Tibial nerve (tissue), 4 donors: ENCODE measurements around the gene COL28A1. TPM values are rescaled to one million over a fixed set of nuclear protein-coding genes. Genes with fewer than 3 reads are reported as not detected.

Experiments
- DNase-seq, 2 donors: peaks; one replicate each; pipeline ENCODE4 v3.0.0-alpha.2; 2019; ENCODE audit warnings: low spot score in 2 of 2
- H3K27ac ChIP-seq, 4 donors: fragments of 200-600 bp; sonication (generic) in 3 of 4; one replicate each; pipeline ENCODE4 v1.5.1; 2017 to 2019; ENCODE audit warnings: mild to moderate bottlenecking in 1 of 4
- H3K27me3 ChIP-seq, 2 donors: fragments of 200-600 bp; sonication (generic) in 1 of 2; one replicate each; pipeline versions ENCODE4 v1.5.1 to v1.6.0; 2017 to 2019
- H3K36me3 ChIP-seq, 3 donors: fragments of 200-600 bp; sonication (generic); one replicate each; pipeline ENCODE4 v1.5.1; 2018 to 2019
- H3K4me1 ChIP-seq, 4 donors: fragments of 200-600 bp; sonication (generic) in 3 of 4; one replicate each; pipeline ENCODE4 v1.5.1; 2017 to 2019
- H3K4me3 ChIP-seq, 4 donors: fragments of 200-600 bp; sonication (generic) in 3 of 4; one replicate each; pipeline ENCODE4 v1.5.1; 2017 to 2019; ENCODE audit warnings: mild to moderate bottlenecking in 1 of 4, moderate library complexity in 1 of 4
- H3K9me3 ChIP-seq, 4 donors: fragments of 200-600 bp; sonication (generic) in 3 of 4; one replicate each; pipeline ENCODE4 v1.5.1; 2017 to 2019
- CTCF ChIP-seq, 5 experiments: fragments of 200-600 bp in 3 of 5; fragments of 450-650 bp in 2 of 5; sonication (generic) in 3 of 5; IDR thresholded peaks; one replicate each; pipeline ENCODE4 v1.5.1; 2016 to 2019; ENCODE audit warnings: antibody characterized with exemption in 5 of 5, mild to moderate bottlenecking in 3 of 5, moderate library complexity in 2 of 5
- EP300 ChIP-seq, 2 donors: sonication (generic); formaldehyde crosslinking; IDR thresholded peaks; one replicate each; pipeline ENCODE4 v1.6.1; 2017; ENCODE audit warnings: antibody characterized with exemption in 2 of 2, mild to moderate bottlenecking in 1 of 2
- POLR2A ChIP-seq, 2 donors: fragments of 450-650 bp; IDR thresholded peaks; one replicate each; pipeline ENCODE4 v1.6.1; 2017; ENCODE audit warnings: antibody characterized with exemption in 2 of 2, mild to moderate bottlenecking in 2 of 2, moderate library complexity in 2 of 2
- WGBS, 2 donors: methylation state at CpG; one replicate each; pipeline ENCODE4 v1.1.5; 2018; 5-methylcytosine and 5-hydroxymethylcytosine counted together
- total RNA-seq, 4 donors: library from RNA; depleted of rRNA; stranded (reverse); fragments of >200 nt; gene quantifications; one replicate each; pipeline ENCODE4 v1.1.0, GENCODE V29; 2016

The COL28A1 gene
- total RNA-seq, 4 donors from 2014 or later, result 60.0 to 142 (median 122) TPM

GRCh38 chr7:7385421-7385820 lies 150.3 kb downstream of the COL28A1 start:
- Histone ChIP-seq H3K4me1 (no peaks in the 10 kb centered on the region), H3K36me3 (peaks cover 0 to 15% (median 0%) of the 10 kb centered on the region in 3 donors)
- WGBS, 2 donors, result 71 to 76% methylated on average over 2 of the region's 2 CpGs

GRCh38 chr7:7384228-7384627 lies 151.4 kb downstream of the COL28A1 start:
- peaks cover 0 to 12% (median 0%) of the 10 kb centered on the region in 4 donors for H3K9me3 ChIP-seq
- H3K27ac ChIP-seq, result no peak overlapping the region
- no peak for DNase-seq
- H3K27me3 ChIP-seq, result no peaks in the 10 kb centered on the region
- H3K36me3 ChIP-seq, result peaks cover 0 to 26% (median 0%) of the 10 kb centered on the region in 3 donors
- H3K4me3 ChIP-seq, result no peak overlapping the region
- H3K4me1 ChIP-seq, result no peaks in the 10 kb centered on the region
- TF ChIP-seq EP300 (IDR thresholded peaks at IDR 0.05) (no peak), POLR2A (IDR thresholded peaks at IDR 0.05) (no peak), CTCF (IDR thresholded peaks at IDR 0.05) (no peak)

More at GRCh38 chr7:7385421-7385820, 150.3 kb downstream of the COL28A1 start:
- no peak for DNase-seq
- Histone ChIP-seq H3K27ac (no peak overlapping the region), H3K4me3 (no peak overlapping the region), H3K27me3 (no peaks in the 10 kb centered on the region), H3K9me3 (peaks cover 0 to 19% (median 1%) of the 10 kb centered on the region in 4 donors)
- TF ChIP-seq POLR2A (IDR thresholded peaks at IDR 0.05), result no peak
- TF ChIP-seq CTCF (IDR thresholded peaks at IDR 0.05), result no peak
- TF ChIP-seq EP300 (IDR thresholded peaks at IDR 0.05), result no peak

DNA sequence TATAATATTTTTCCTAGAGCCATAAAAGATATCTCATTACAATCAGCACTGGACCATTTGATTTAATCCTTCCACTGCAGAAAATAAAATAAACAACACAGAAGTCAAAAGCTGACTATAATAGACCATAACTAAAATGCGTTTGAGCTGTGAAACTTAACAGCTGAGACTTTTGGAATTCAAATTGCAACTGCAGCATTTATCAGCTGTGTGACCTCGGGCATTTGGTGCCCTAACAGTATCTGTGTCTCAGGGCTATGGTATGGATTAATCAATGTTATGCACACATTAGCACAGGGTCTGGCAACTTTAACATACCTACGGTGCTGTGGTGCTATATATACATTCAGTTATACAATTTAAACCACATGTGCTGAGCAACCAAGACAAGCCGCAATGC lies 160.1 kb downstream of the COL28A1 start:
- 55 to 73% methylated on average over 4 of the region's 4 CpGs for WGBS, 2 donors
- no peak for TF ChIP-seq POLR2A (IDR thresholded peaks at IDR 0.05)
- no peak for TF ChIP-seq CTCF (IDR thresholded peaks at IDR 0.05)
- Histone ChIP-seq H3K36me3 (peaks cover 0 to 61% (median 0%) of the 10 kb centered on the region in 3 donors), H3K27me3 (no peaks in the 10 kb centered on the region), H3K4me3 (no peak overlapping the region), H3K27ac (no peak overlapping the region), H3K9me3 (no peaks in the 10 kb centered on the region), H3K4me1 (no peaks in the 10 kb centered on the region)
- no peak for DNase-seq

DNA sequence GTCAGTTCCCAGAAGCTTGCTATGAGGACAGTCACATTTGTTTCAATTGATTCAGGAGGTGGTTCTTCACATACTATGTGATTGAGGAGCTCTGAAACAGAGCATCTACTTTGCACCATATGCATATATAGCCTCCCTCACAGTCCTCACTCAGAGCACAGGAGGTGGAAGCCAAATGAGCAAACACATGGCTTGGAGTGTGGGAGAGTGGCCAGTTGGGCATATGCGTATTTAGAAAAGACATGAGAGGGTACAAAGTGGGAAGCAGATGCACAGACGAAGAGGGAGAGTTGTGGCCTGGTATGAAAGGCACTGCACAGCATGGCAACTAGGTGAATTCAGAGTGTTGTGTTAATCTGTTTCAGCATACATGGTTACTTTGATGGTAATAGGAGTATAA lies 165.6 kb downstream of the COL28A1 start:
- WGBS, 2 donors, result 94 to 96% methylated on average over 2 of the region's 2 CpGs
- Histone ChIP-seq H3K36me3 (peaks cover 0 to 55% (median 0%) of the 10 kb centered on the region in 3 donors), H3K4me1 (no peaks in the 10 kb centered on the region), H3K27ac (no peak overlapping the region), H3K4me3 (no peak overlapping the region), H3K9me3 (no peaks in the 10 kb centered on the region), H3K27me3 (no peaks in the 10 kb centered on the region)
- TF ChIP-seq CTCF (IDR thresholded peaks at IDR 0.05) (no peak), EP300 (IDR thresholded peaks at IDR 0.05) (no peak), POLR2A (IDR thresholded peaks at IDR 0.05) (no peak)
- DNase-seq, result no peak

- no peak overlapping the region for H3K27ac ChIP-seq
- DNase-seq, result no peak
- H3K27me3 ChIP-seq, result no peaks in the 10 kb centered on the region
- H3K36me3 ChIP-seq, result peaks cover 0 to 50% (median 0%) of the 10 kb centered on the region in 3 donors
- H3K4me3 ChIP-seq, result no peak overlapping the region
- H3K9me3 ChIP-seq, result no peaks in the 10 kb centered on the region
- TF ChIP-seq EP300 (IDR thresholded peaks at IDR 0.05), result no peak
- no peak for TF ChIP-seq CTCF (IDR thresholded peaks at IDR 0.05)
- TF ChIP-seq POLR2A (IDR thresholded peaks at IDR 0.05), result no peak
- 90 to 98% methylated on average over 2 of the region's 2 CpGs for WGBS, 2 donors
- no peaks in the 10 kb centered on the region for H3K4me1 ChIP-seq
Measured at GRCh38 chr7:7369134-7369533, 166.5 kb downstream of the COL28A1 start.
